HepG2 (cell line): Measurements from ENCODE around the gene HHIPL1. TPM values are rescaled to one million over a fixed set of nuclear protein-coding genes. Genes with fewer than 3 reads are reported as not detected.
A peak's percentile ranks its signal among the peaks of the same experiment; 100 is the strongest.

Source experiments
- ATAC-seq: fragments of 200-7000 bp; cut with Tn5 transposase; 3 replicates; pipeline ENCODE4 v1.9.1; 2020; ENCODE audit warnings: mild to moderate bottlenecking, moderate library complexity
- BruUV-seq: library from RNA; stranded (reverse); fragments of 400-500 nt; replicated peaks from 2 replicates; lab custom pipeline; 2021; lab: Mats Ljungman, UMichigan
- CTCF ChIA-PET: fragments of 300-600 bp; formaldehyde crosslinking; extraction: SDS; loops from one replicate; lab custom pipeline; 2021; ENCODE audit warnings: low total read pairs, inconsistent platforms, low intra/inter-chr PET ratio; lab: Yijun Ruan, JAX
- POLR2A ChIA-PET: fragments of 350-600 bp; sonication (Branson Sonifier 250); formaldehyde crosslinking; loops from one replicate; lab custom pipeline; 2020; ENCODE audit warnings: antibody characterized with exemption, inconsistent platforms; lab: Yijun Ruan, JAX
- DNase-seq: peaks from one replicate; pipeline ENCODE4 v3.0.0-alpha.2; 2015; ENCODE audit warnings: low spot score
- FAIRE-seq: peaks from 3 replicates; lab custom pipeline; 2011; peaks lifted over from hg19 to GRCh38; lab: Jason Lieb, UNC
- H2AFZ ChIP-seq: one replicate; pipeline ENCODE4 v1.6.1; 2011; ENCODE audit warnings: low read length, inconsistent platforms
- H3K27ac ChIP-seq: fragments of 300-600 bp; 3 replicates; pipeline ENCODE4 v1.8.0; 2011; ENCODE audit warnings: mixed run types, mild to moderate bottlenecking, mixed read lengths, low read length, inconsistent platforms; ENCODE audit not compliant: insufficient read depth; ENCODE audit errors: extremely low read length
- H3K27me3 ChIP-seq, 2 experiments: fragments of 200-600 bp in 1 of 2; 2 replicates in 1 of 2; 3 replicates in 1 of 2; pipeline versions ENCODE4 v1.6.0 to v1.8.0; 2011; ENCODE audit warnings: low read length in 2 of 2, mild to moderate bottlenecking in 2 of 2, moderate library complexity in 2 of 2, inconsistent platforms in 1 of 2; ENCODE audit not compliant: insufficient read depth in 2 of 2, control insufficient read depth in 1 of 2
- H3K36me3 ChIP-seq, 2 experiments: fragments of 200-600 bp in 1 of 2; replicated peaks in 1 of 2; 2 replicates in 1 of 2; 3 replicates in 1 of 2; pipeline versions ENCODE4 v1.5.1 to v1.8.0; 2011; ENCODE audit warnings: low read length in 2 of 2, inconsistent platforms in 1 of 2; ENCODE audit not compliant: insufficient read depth in 2 of 2, control insufficient read depth in 1 of 2
- H3K4me1 ChIP-seq: 2 replicates; pipeline ENCODE4 v1.5.1; 2012; ENCODE audit warnings: low read length, inconsistent platforms; ENCODE audit not compliant: insufficient read depth
- H3K4me2 ChIP-seq: 2 replicates; pipeline ENCODE4 v1.6.0; 2011; ENCODE audit warnings: low read depth, low read length, inconsistent platforms
- H3K4me3 ChIP-seq, 3 experiments: fragments of 200-600 bp in 1 of 3; sonication (generic), shearing (Covaris generic) in 1 of 3; replicated peaks in 1 of 3; 2 replicates each; pipeline ENCODE4 v1.5.1; 2011 to 2016; ENCODE audit warnings: low read length in 3 of 3, inconsistent platforms in 2 of 3, low read depth in 2 of 3, mild to moderate bottlenecking in 2 of 3, control low read depth in 1 of 3, mixed read lengths in 1 of 3; ENCODE audit not compliant: insufficient read depth in 1 of 3
- H3K79me2 ChIP-seq: one replicate; pipeline ENCODE4 v1.6.1; 2011; ENCODE audit warnings: low read length, inconsistent platforms; ENCODE audit not compliant: insufficient read depth
- H3K9ac ChIP-seq: 2 replicates; pipeline ENCODE4 v1.6.0; 2011; ENCODE audit warnings: mild to moderate bottlenecking, low read depth, low read length, inconsistent platforms; ENCODE audit not compliant: insufficient read depth
- H3K9me3 ChIP-seq: 2 replicates; pipeline ENCODE4 v1.5.1; 2012; ENCODE audit warnings: mild to moderate bottlenecking, low read length
- H4K20me1 ChIP-seq: 2 replicates; pipeline ENCODE4 v1.6.0; 2011; ENCODE audit warnings: inconsistent platforms, mild to moderate bottlenecking, low read length, moderate library complexity; ENCODE audit not compliant: insufficient read depth
- HINFP ChIP-seq: sonication (generic); formaldehyde crosslinking; IDR thresholded peaks from 2 replicates; pipeline ENCODE4 v1.4.0; 2020; ENCODE audit warnings: low read depth, mild to moderate bottlenecking, missing genetic modification reagents
- MAZ ChIP-seq, 2 experiments: sonication (generic) in 1 of 2; formaldehyde crosslinking in 1 of 2; IDR thresholded peaks; 2 replicates each; pipeline versions ENCODE4 v1.5.0 to v1.6.1; 2012 to 2020; ENCODE audit warnings: low read depth in 2 of 2, mild to moderate bottlenecking in 2 of 2, borderline replicate concordance in 1 of 2, improper control_type of control experiment in 1 of 2, low read length in 1 of 2, missing genetic modification reagents in 1 of 2, moderate library complexity in 1 of 2
- NFKB2 ChIP-seq: sonication (generic); formaldehyde crosslinking; IDR thresholded peaks from 2 replicates; pipeline ENCODE4 v1.4.0; 2020; ENCODE audit warnings: missing genetic modification reagents, borderline replicate concordance
- RNF2 ChIP-seq: fragments of 450-650 bp; conservative IDR thresholded peaks from 2 replicates; pipeline ENCODE4 v1.6.1; 2016; ENCODE audit warnings: low read depth
- SALL2 ChIP-seq: sonication (generic); formaldehyde crosslinking; IDR thresholded peaks from 2 replicates; pipeline ENCODE4 v1.8.1; 2023; ENCODE audit warnings: mild to moderate bottlenecking, missing genetic modification reagents, inconsistent platforms
- ZFX ChIP-seq: sonication (generic); formaldehyde crosslinking; IDR thresholded peaks from 2 replicates; pipeline ENCODE4 v1.4.0; 2020; ENCODE audit warnings: mild to moderate bottlenecking, low read depth, missing genetic modification reagents, moderate library complexity
- ZNF629 ChIP-seq: sonication (generic); formaldehyde crosslinking; conservative IDR thresholded peaks from 2 replicates; pipeline ENCODE4 v1.5.0; 2020; ENCODE audit warnings: missing genetic modification reagents
- WGBS: methylation state at CpG from one replicate; pipeline ENCODE4 v1.1.6; 2017; ENCODE audit warnings: low lambda C conversion rate; 5-methylcytosine and 5-hydroxymethylcytosine counted together
- in situ Hi-C: cut with HindIII; loops from 2 replicates; pipeline ENCODE4 v1.10.0; 2017; ENCODE audit warnings: low pct_unique_long_range_greater_than_20kb; ENCODE audit not compliant: extremely low pct_ligation_motif_present
- intact Hi-C: fragments of 100-400 bp; cut with micrococcal nuclease; formaldehyde crosslinking; loops from one replicate; pipeline ENCODE4 v1.10.0; 2022; ENCODE audit not compliant: unreplicated experiment
- polyA plus RNA-seq, 8 experiments: library from polyadenylated mRNA; depleted of rRNA in 3 of 8; stranded (reverse) in 7 of 8; unstranded in 1 of 8; fragments of >200 nt; fragmentation: Illumina TruSeq in 4 of 8; extraction: Trizol in 4 of 8; gene quantifications; 2 replicates each; pipeline versions ENCODE4 v1.2.1 to v1.2.3, GENCODE V29; 2011 to 2016; ENCODE audit warnings: low read depth in 4 of 8, missing spikeins in 1 of 8, mixed read lengths in 1 of 8; ENCODE audit not compliant: insufficient read depth in 1 of 8
- total RNA-seq, 5 experiments: library from RNA; depleted of rRNA; stranded (reverse); fragments of >200 nt; fragmentation: Illumina TruSeq; extraction: Trizol; gene quantifications; 2 replicates each; pipeline ENCODE4 v1.2.3, GENCODE V29; 2016; ENCODE audit warnings: low read depth in 1 of 5
- TF ChIP-seq, protein P1 (sequence below): sonication (generic); formaldehyde crosslinking; IDR thresholded peaks from 2 replicates; pipeline ENCODE4 v1.4.0; 2020; ENCODE audit warnings: missing genetic modification reagents
- TF ChIP-seq, protein P2 (sequence below): sonication (generic); formaldehyde crosslinking; IDR thresholded peaks from 2 replicates; pipeline ENCODE4 v1.4.0; 2020; ENCODE audit warnings: mild to moderate bottlenecking, missing genetic modification reagents

HHIPL1 gene
- total and polyA plus RNA-seq, 2 of the 13 experiments (the other 11 are each of a cell fraction or from before 2014, with no cell fraction given) = not detected

GRCh38 chr14:99684410-99684934, 39.5 kb downstream of the HHIPL1 start:
- in situ Hi-C loops = loop anchor here (5.0 kb wide), 1 partner anchor 203 kb away; no protein-coding TSS in a partner anchor
- POLR2A ChIA-PET = interaction anchor here (0.7 to 1.3 kb wide), 3 partner anchors 46 to 204 kb away, joined by 3 to 4 read pairs (median 4); partner anchors contain the start of genes CCNK and SETD3
- Histone ChIP-seq H3K79me2 (no peaks in the 10 kb centered on the region), H3K36me3 (no peaks in the 10 kb centered on the region), H3K4me3 (peak overlapping the region; percentile 57 to 74 (median 65)), H3K4me1 (peaks cover 16% of the 10 kb centered on the region), H3K27ac (no peak overlapping the region), H3K9ac (peak overlapping the region; percentile 39; the same call in 1 of the 2 replicates), H2AFZ (no peak overlapping the region), H3K4me2 (peak overlapping the region; percentile 80), H3K9me3 (no peaks in the 10 kb centered on the region), H3K27me3 (peaks cover 0 to 13% of the 10 kb centered on the region in 2 experiments; a peak in 2 of 5 replicates), H4K20me1 (no peaks in the 10 kb centered on the region)
- CTCF ChIA-PET = no interaction called here
- no peak for ATAC-seq
- no peak for FAIRE-seq
- no TSS peak for BruUV-seq
- DNase-seq = no peak
- TF ChIP-seq, protein P1, sequence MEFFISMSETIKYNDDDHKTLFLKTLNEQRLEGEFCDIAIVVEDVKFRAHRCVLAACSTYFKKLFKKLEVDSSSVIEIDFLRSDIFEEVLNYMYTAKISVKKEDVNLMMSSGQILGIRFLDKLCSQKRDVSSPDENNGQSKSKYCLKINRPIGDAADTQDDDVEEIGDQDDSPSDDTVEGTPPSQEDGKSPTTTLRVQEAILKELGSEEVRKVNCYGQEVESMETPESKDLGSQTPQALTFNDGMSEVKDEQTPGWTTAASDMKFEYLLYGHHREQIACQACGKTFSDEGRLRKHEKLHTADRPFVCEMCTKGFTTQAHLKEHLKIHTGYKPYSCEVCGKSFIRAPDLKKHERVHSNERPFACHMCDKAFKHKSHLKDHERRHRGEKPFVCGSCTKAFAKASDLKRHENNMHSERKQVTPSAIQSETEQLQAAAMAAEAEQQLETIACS (CRISPR knock-in tag) = peak; percentile 40; the same call in 1 of the 2 replicates
- no peak for TF ChIP-seq HINFP (CRISPR knock-in tag)
- TF ChIP-seq, protein P2, sequence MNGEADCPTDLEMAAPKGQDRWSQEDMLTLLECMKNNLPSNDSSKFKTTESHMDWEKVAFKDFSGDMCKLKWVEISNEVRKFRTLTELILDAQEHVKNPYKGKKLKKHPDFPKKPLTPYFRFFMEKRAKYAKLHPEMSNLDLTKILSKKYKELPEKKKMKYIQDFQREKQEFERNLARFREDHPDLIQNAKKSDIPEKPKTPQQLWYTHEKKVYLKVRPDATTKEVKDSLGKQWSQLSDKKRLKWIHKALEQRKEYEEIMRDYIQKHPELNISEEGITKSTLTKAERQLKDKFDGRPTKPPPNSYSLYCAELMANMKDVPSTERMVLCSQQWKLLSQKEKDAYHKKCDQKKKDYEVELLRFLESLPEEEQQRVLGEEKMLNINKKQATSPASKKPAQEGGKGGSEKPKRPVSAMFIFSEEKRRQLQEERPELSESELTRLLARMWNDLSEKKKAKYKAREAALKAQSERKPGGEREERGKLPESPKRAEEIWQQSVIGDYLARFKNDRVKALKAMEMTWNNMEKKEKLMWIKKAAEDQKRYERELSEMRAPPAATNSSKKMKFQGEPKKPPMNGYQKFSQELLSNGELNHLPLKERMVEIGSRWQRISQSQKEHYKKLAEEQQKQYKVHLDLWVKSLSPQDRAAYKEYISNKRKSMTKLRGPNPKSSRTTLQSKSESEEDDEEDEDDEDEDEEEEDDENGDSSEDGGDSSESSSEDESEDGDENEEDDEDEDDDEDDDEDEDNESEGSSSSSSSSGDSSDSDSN (CRISPR knock-in tag) = 0 out of 2 replicates have a peak, but pooled peaks have one; percentile 6
- 0 out of 2 replicates have a peak, but pooled peaks have one; percentile 1 for TF ChIP-seq ZFX (CRISPR knock-in tag)
- TF ChIP-seq NFKB2 (CRISPR knock-in tag) = 0 out of 2 replicates have a peak, but pooled peaks have one; percentile 26
- 0 out of 2 replicates have a peak, but pooled peaks have one; percentile 22 for TF ChIP-seq RNF2
- TF ChIP-seq ZNF629 = peak; percentile 88
- no peak for TF ChIP-seq SALL2 (CRISPR knock-in tag)
- TF ChIP-seq MAZ (IDR thresholded peaks at IDR 0.05; ENCODE audit: borderline replicate concordance, low read depth, low read length) = no peak
- TF ChIP-seq MAZ (CRISPR knock-in tag; IDR thresholded peaks at IDR 0.05; ENCODE audit: low read depth) = peak; percentile 3; the same call in 1 of the 2 replicates
- intact Hi-C loops = no loop called here
- 57% methylated on average over 1 of the region's 45 CpGs for WGBS
